Aorta (tissue), 5 donors: ENCODE measurements around the gene CENPF. TPM values are rescaled to one million over a fixed set of nuclear protein-coding genes. Genes with fewer than 3 reads are reported as not detected.
A peak's percentile ranks its signal among the peaks of the same experiment; 100 is the strongest.

Experiments
- ATAC-seq: fragments of 200-7000 bp; cut with Tn5 transposase; one replicate; pipeline ENCODE4 v1.9.1; 2022; ENCODE audit warnings: moderate library complexity; ENCODE audit not compliant: low FRiP score
- DNase-seq, 2 donors: peaks; one replicate each; pipeline ENCODE4 v3.0.0-alpha.2; 2020
- H3K27ac ChIP-seq, 2 donors: one replicate each; pipeline ENCODE4 v1.5.1; 2013; ENCODE audit warnings: low read length in 2 of 2, mild to moderate bottlenecking in 2 of 2, moderate library complexity in 2 of 2, control low read depth in 1 of 2, inconsistent platforms in 1 of 2, low read depth in 1 of 2
- H3K27me3 ChIP-seq, 2 donors: one replicate each; pipeline ENCODE4 v1.6.1; 2013; ENCODE audit warnings: control low read depth in 1 of 2, low read length in 1 of 2, mild to moderate bottlenecking in 1 of 2, moderate library complexity in 1 of 2; ENCODE audit not compliant: insufficient read depth in 2 of 2, control insufficient read depth in 1 of 2
- H3K36me3 ChIP-seq, 2 donors: one replicate each; pipeline ENCODE4 v1.6.1; 2013; ENCODE audit warnings: control low read depth in 1 of 2, low read length in 1 of 2, mild to moderate bottlenecking in 1 of 2; ENCODE audit not compliant: insufficient read depth in 2 of 2, control insufficient read depth in 1 of 2
- H3K4me1 ChIP-seq, 2 donors: one replicate each; pipeline ENCODE4 v1.6.1; 2013; ENCODE audit warnings: low read length in 2 of 2, control low read depth in 1 of 2, mild to moderate bottlenecking in 1 of 2, moderate library complexity in 1 of 2; ENCODE audit not compliant: insufficient read depth in 2 of 2, control insufficient read depth in 1 of 2
- H3K4me3 ChIP-seq, 2 donors: one replicate each; pipeline ENCODE4 v1.5.1; 2013; ENCODE audit warnings: low read length in 2 of 2, control low read depth in 1 of 2, mild to moderate bottlenecking in 1 of 2
- H3K9me3 ChIP-seq: one replicate; pipeline ENCODE4 v1.6.1; 2013; ENCODE audit warnings: mild to moderate bottlenecking, low read length; ENCODE audit not compliant: control insufficient read depth
- WGBS, 2 donors: extraction: QIAGEN DNeasy Blood & Tissue Kit; methylation state at CpG; one replicate each; pipeline ENCODE4 v1.1.7; 2013; 5-methylcytosine and 5-hydroxymethylcytosine counted together
- intact Hi-C, 2 donors: fragments of 100-400 bp; cut with DNase I; formaldehyde crosslinking; loops; one replicate each; pipeline versions ENCODE4 v1.14.2 to v1.15.0; 2022
- long read RNA-seq, 2 donors: library from polyadenylated mRNA; unstranded; transcript quantifications; one replicate each; pipeline ENCODE4 v2.0.0, GENCODE V29; 2020 to 2021
- polyA plus RNA-seq, 2 donors: library from polyadenylated mRNA; stranded (reverse); fragments of 200-250 nt; gene quantifications; one replicate each; pipeline ENCODE4 v1.2.3, GENCODE V29; 2013
- total RNA-seq, 2 donors: library from RNA; stranded (reverse); fragmentation: NEBNext Ultra II Directional; extraction: Animal tissue kit (Norgen Biotek cat#: 25700); gene quantifications; one replicate each; pipeline ENCODE4 v1.2.1, GENCODE V29; 2021
- donor health status: healthy with polysubstance abuse.
- donor health status: Bipolar disorder and iron deficiency.
- donor health status: DM: no; HTN: no; CAD: no.
- donor health status: DM: no; HTN: no; CAD: no.
- donor health status: DM: yes; HTN: yes; CAD: no.

CENPF gene
- total RNA-seq = 1 to 10 TPM in 1 of 2 donors, under 1 TPM in 1; 0.97 to 4.3 TPM
- polyA plus RNA-seq = 1 to 10 TPM in 1 of 2 donors, under 1 TPM in 1; 0.05 to 1.3 TPM
- long read RNA-seq, donor 1, partial matches to known transcripts = 1 of 1 reads
- long read RNA-seq, donor 1, other reads (novel, unspliced or antisense) = 0 of 1 reads
- long read RNA-seq, donor 2 = 0 reads

DNA sequence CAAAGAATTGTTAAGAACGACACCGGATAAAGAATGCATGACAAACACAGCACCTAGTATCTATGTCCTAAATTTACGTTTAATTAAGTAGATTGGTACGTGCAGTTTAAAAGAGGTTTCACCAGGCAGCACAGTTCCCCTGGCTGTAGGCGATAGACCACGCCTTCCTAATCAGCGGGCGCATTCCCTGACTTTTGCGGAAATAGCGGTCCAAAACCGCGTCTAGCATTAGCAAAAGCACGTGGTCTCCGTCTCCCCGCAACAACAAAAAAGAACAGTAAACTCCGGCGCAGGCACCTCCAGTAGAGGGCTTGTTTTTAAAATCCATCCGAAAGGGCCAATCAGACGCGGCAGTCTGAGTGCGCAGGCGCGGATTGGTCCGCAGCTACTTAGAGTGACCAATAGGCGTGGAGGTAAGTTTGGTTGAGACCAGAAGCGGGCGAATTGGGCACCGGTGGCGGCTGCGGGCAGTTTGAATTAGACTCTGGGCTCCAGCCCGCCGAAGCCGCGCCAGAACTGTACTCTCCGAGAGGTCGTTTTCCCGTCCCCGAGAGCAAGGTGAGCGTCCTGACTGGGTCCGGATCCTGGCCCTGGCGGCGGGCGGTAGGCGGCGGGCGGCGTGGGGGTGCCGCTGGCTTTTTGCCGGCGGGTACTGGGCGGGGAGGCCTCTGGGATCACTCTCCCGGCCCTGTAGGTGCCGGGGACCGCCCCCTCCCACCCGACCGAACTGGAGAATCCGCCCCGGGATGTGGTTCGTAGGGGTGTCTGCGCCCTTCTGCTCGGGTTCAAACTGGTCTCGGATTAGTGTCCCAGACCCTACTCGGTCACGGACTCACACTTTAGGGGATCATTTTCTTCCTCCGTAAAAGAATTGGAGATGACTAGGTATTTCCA, at the start of gene CENPF:
TSS of gene CENPF (plus strand) at position 432 of the 894 bp plus-strand sequence. CDS start 10,560 bp downstream, outside the sequence.
- DNase-seq = peak; percentile 97
- Histone ChIP-seq H3K4me1 (no peaks in the 10 kb centered on the region), H3K27ac (no peak within 1 kb of the TSS), H3K27me3 (no peaks in the 10 kb centered on the region), H3K4me3 (peak within 1 kb of the TSS; percentile 63 to 91), H3K9me3 (no peaks in the 10 kb centered on the region), H3K36me3 (no peaks in the 10 kb centered on the region)
- ATAC-seq = peak; percentile 99
- intact Hi-C loops = no loop called here
- 0 to 1% methylated on average over 65 of the region's 65 CpGs for WGBS, 2 donors

DNA sequence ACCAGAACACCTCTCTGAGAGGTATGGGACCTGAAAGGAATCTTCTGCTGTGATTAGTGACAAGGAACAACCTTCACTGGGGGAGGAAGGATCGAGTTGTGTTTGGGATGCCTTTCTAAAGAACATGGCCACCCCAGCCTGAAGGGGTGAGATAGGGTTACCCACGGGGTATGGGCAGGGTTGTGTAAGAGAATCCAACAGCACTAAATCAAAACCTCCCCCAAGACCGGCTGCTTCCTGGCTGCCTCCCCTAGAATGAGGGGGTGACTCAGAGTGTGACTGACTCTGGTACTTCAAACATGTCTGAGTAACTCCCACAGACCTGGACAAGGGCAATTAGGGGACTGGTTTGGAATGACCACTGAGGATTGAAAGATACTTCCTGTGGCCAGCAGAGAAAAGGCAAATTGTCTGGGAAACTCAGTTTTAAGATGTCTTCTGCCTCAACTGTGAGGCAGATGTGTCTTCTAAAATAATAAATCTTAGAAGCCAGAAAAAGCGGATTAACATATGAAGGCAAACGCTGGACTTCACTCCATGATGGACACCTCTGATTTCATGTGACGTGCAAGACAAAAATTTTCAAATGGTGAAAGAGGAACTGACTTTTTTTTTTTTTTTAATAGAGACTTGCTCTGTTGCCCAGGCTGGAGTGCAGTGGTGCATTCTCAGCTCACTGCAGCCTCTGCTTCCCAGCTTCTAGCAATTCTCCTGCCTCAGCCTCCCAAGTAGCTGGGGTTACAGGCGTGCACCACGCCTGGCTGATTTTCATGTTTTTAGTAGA, 44.9 kb upstream of the CENPF start:
- H3K9me3 ChIP-seq = no peaks in the 10 kb centered on the region
- no peak overlapping the region for H3K4me3 ChIP-seq
- WGBS, 2 donors = 61 to 65% methylated on average over 8 of the region's 8 CpGs
- DNase-seq = no peak
- H3K36me3 ChIP-seq = no peaks in the 10 kb centered on the region
- intact Hi-C loops = no loop called here
- no peak for ATAC-seq
- no peak overlapping the region for H3K27ac ChIP-seq
- H3K27me3 ChIP-seq = no peaks in the 10 kb centered on the region
- no peaks in the 10 kb centered on the region for H3K4me1 ChIP-seq

DNA sequence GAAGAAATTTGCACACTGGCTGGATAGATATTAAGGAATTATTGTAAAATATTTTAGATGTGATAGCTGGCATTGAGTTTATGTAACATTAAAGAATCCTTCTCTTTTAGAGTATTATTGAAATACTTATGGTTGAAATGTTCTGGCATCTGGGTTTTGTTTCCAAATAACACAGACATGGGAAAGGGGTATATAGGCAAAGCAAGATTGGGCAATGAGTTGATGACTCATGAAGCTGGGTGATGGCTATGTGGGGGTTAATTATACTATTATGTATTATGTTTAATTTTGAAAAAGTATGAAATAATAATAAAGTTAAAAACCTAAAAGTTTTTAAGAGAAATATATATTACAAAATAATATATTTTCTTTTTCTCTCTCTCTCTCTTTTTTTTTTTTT, 39.1 kb upstream of the CENPF start:
- no peak for ATAC-seq
- Histone ChIP-seq H3K36me3 (no peaks in the 10 kb centered on the region), H3K9me3 (no peaks in the 10 kb centered on the region), H3K27me3 (no peaks in the 10 kb centered on the region), H3K4me1 (peaks cover 3 to 8% of the 10 kb centered on the region in 2 donors), H3K27ac (no peak overlapping the region), H3K4me3 (no peak overlapping the region)
- intact Hi-C loops = no loop called here
- DNase-seq = no peak

DNA sequence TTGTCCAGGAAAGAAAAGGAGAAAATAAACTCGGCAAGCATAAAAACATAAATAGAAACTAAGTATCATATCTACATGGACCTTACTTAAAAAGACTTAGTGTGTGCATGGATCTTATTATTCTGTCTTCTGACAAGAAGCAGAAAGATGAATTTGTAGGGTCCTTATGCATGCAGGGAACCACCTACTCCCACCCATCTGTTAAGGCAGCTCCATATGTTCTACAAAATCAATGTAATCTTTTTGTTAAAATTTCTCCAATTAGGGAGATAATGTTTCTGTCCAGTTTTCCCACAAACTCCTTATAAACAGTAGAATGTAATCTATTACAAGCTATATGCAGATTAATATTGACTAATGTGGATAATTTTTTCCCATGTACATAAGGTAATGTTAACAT, 37.7 kb upstream of the CENPF start:
- intact Hi-C loops = no loop called here
- H3K4me1 ChIP-seq = peaks cover 3 to 11% of the 10 kb centered on the region in 2 donors
- no peak overlapping the region for H3K4me3 ChIP-seq
- WGBS, 2 donors = 86 to 92% methylated on average over 1 of the region's 1 CpG
- H3K27ac ChIP-seq = no peak overlapping the region
- no peak for ATAC-seq
- H3K27me3 ChIP-seq = no peaks in the 10 kb centered on the region
- H3K36me3 ChIP-seq = no peaks in the 10 kb centered on the region
- DNase-seq = no peak
- no peaks in the 10 kb centered on the region for H3K9me3 ChIP-seq

- H3K27me3 ChIP-seq = no peaks in the 10 kb centered on the region
- no peak for DNase-seq
- no peak overlapping the region for H3K4me3 ChIP-seq
- WGBS, 2 donors = 61 to 65% methylated on average over 3 of the region's 3 CpGs
- H3K4me1 ChIP-seq = peaks cover 3 to 11% of the 10 kb centered on the region in 2 donors
- intact Hi-C loops = no loop called here
- H3K27ac ChIP-seq = no peak overlapping the region
- ATAC-seq = no peak
- no peaks in the 10 kb centered on the region for H3K9me3 ChIP-seq
- no peaks in the 10 kb centered on the region for H3K36me3 ChIP-seq
Measured at GRCh38 chr1:214566158-214567104, 36.6 kb upstream of the CENPF start.

DNA sequence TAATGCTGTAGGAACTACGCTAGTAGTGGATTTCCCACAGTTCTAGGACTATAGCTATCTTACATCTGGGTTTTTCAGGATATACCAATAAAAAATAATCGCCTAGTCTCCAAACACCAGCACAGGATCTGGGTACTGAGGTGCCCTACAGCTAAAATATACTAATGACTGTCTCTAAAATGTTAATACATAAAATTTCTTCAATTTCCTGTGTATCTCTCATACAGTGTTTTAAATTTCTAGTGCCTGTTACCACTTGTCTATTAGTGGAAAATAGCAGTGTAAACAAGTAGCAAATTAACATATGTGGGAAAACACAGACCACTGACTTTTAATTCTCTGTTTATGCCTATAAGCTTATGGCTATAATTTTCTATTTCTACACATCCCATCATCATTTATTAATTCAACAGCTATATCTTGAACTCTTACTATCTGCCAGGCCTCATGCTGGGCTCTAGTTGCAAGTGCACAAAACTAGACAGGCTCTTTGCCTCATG, 35.5 kb upstream of the CENPF start:
- H3K4me3 ChIP-seq = no peak overlapping the region
- no peaks in the 10 kb centered on the region for H3K9me3 ChIP-seq
- intact Hi-C loops = no loop called here
- H3K27ac ChIP-seq = no peak overlapping the region
- DNase-seq (no peak), ATAC-seq (no peak)
- no peaks in the 10 kb centered on the region for H3K36me3 ChIP-seq
- H3K4me1 ChIP-seq = peaks cover 3 to 11% of the 10 kb centered on the region in 2 donors
- no peaks in the 10 kb centered on the region for H3K27me3 ChIP-seq
- WGBS, 2 donors = 82 to 92% methylated on average over 2 of the region's 2 CpGs

- DNase-seq (no peak), ATAC-seq (peak; percentile 33)
- Histone ChIP-seq H3K27me3 (no peaks in the 10 kb centered on the region), H3K4me1 (peaks cover 3 to 11% of the 10 kb centered on the region in 2 donors), H3K9me3 (no peaks in the 10 kb centered on the region), H3K36me3 (no peaks in the 10 kb centered on the region), H3K27ac (peak overlapping the region in 1 of 2 donors; percentile 51), H3K4me3 (no peak overlapping the region)
- intact Hi-C loops = no loop called here
- 27 to 32% methylated on average over 4 of the region's 4 CpGs for WGBS, 2 donors
Measured at GRCh38 chr1:214568328-214568727, 34.7 kb upstream of the CENPF start.
